KBM-7 (cell line): ENCODE measurements around the gene IRX4.

ENCODE experiments used
- DNase-seq: peaks from one replicate; pipeline ENCODE4 v3.0.0-alpha.2; 2015
- in situ Hi-C: fragments of 300-500 bp; cut with MboI; formaldehyde crosslinking; loops from 2 replicates; pipeline ENCODE4 v1.14.3; 2020; ENCODE audit warnings: low sequenced_read_pairs, low pct_unique_long_range_greater_than_20kb, mixed read lengths

The IRX4 gene

DNA sequence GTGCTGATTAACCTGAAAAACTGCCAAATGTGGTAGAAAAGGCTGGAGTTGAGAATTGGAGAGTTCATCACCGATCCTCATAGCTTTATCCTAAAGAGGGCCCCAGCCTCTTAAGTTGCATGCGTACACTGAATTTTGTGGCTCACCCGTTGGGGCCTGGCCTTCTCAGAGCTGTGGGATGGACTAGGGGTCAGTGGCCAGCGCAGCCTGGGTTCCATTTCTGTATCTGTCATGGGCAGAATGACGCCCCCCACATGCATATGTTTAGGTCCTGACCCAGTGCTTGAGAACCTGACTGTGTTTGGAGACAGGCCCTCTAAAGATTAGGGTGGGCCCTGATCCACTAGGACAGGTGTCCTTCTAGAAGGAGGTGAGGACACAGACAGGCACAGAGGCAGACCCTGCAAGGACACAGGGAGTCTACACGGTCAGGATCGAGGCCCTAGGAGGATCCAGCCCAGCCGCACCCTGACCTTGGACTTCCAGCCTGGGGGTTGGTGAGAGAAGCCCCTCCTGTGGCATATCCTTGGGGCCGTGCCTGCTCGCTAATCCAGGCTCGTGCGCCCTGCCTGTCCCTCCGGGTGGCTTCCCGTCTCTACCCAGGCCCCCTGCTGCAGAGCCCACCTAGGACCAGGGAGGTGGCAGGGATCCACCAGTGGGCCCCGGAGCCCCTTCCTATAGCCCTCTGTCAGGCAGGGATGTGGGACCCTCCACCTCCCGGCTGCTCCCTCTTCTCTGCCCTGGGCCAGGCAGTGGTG lies 49.3 kb downstream of the IRX4 start:
- DNase-seq: no peak
- in situ Hi-C loops: no loop called here

DNA sequence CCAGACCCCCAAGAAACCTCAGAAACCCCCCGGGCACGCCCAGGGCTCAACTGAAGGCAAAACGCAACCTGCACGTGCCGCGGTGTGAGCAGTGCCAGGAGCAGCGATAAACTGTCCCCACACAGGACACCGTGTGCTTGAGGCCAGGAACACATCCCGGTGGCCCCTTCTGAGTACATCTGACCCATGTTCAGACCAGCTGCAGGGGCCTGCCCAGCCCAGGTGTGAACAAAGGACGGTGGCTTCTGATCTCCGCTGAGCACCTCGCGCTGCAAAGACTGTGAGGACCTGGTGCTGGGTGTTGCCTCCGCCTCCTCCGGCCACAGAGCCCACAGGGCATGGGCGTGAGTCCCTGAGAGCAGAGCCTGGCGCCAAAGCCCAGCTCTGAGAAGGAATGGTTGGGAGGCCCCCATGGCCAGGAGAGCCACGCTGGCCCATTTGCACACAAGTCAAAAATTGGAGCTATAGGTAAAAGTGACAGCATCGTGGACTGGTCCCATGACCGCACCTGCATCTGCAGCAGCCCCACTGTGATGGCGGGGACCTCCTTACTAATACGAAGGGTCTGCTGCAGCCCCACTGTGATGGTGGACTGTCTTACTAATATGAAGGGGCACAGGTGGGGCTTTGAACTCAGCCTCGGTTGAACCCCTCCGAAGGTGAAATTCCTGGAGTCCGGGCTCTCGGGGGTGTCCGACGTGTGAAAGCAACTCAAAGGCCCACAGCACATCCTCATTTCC lies 50.0 kb downstream of the IRX4 start:
- no peak for DNase-seq
- in situ Hi-C loops: no loop called here

DNA sequence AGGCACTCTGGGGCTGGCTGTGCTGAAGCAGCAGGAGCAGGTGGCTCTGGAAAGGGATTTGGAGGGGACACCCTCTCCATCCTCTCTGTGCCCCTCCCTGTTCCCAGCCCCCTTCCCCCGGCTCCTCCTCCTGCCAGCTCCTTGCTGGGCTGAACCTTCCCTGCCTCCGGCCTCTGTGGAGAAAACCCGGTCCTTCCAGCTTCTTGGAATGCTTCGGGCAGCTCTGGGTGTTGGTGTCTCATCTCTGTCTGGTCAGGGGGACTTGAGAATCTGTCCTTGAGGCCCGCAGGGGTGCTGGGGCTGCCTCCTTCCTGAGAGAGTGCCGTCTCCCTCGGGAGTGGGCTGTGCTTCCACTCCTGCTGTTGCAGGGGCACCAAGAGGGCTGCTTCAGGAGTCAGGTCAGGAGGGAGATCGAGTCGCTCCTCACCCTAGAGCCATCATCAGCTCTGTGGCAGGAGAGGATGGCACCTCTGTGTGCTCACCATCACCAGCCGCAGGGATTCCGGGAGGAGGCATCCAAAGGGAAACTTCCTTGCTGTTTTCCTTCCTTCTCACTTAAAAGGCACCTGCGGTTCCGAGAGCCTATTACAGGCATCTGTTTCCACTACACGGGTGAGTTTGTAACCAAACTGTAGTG lies 50.9 kb downstream of the IRX4 start:
- in situ Hi-C loops: no loop called here
- DNase-seq: no peak

DNA sequence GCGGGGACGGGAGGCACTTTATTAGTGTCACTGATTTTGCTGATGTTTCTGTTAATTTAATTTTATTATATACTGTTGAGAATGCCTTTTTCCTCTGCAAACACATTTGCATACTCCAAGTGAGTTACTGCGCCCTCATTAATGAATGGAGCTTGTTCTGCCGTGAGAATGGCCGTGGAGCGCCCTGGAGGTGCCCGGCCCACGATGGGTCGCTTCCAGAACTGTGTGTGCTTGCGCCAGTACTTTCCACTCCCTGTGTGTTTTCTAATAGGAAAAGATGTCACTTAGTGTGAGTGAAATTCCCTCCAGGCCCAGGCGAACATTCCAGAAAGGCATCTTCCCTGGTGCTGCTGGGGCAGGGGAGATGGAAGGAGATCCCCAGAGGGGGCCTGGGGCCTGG lies 51.5 kb downstream of the IRX4 start:
- no peak for DNase-seq
- in situ Hi-C loops: no loop called here

DNA sequence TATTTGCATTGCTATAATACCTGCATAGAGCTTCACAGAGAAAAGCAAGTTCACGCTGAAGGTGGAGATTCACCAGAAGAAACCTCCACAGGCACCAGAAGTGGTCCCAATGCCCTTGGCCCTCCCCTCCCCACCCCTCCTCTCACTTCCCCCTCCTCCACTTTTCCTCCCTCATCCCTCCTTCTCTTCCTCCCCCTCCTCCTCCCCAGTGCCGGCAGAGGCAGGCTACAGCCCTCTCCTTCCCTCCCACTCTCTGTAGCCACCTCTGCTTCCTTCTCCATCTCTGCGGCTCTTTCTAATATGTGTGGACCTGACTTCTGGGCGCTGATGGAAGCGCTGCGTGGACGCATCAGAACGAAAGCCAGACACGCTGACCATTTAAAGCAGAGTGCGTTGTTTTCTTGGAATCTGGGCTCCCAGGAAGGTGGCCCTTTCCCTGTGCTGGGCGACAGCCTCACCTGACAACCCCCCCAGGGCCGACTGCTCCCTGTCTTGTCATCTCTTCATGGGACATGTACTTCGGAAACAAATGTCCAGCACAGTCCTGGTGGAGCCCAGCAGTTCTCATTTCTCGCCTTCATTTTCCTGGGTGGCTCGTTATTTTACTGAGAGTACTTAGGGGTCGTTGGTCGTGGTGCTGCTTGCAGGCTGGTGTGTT lies 52.0 kb downstream of the IRX4 start:
- in situ Hi-C loops: no loop called here
- no peak for DNase-seq

DNA sequence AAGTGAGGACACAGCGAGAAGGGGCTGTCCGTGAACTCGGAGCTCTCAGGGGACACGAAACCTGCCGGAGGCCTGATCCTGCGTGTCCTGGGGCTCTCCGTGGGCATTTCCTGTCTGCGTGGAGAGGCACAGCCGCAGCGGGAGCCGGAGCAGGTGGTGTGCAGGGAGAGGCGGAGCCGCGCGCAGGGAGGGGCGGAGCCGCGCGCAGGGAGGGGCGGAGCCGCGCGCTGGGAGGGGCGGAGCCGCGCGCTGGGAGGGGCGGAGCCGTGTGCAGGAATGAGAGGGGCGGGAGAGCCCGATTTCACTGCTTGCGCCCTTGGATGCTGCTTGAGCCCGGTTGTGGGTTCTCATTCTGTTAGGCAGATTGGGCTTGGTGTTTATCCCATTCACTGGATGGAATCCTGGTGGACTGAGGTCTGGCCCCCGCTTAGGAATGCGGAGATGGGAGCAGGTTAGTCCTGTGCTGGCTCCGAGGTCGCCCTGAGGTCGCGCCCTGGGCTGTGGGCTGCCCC lies 54.8 kb downstream of the IRX4 start:
- DNase-seq: no peak
- in situ Hi-C loops: no loop called here
